ENCODE data around the gene CATSPERB.

- TF ChIP-seq CTCF (optimal IDR thresholded peaks at IDR 0.05 in 1 of 3, IDR thresholded peaks at IDR 0.05 in 1 of 3, conservative IDR thresholded peaks at IDR 0.05 in 1 of 3; ENCODE audit: extremely low read depth in 1 of 3, insufficient read depth in 2 of 3, low read length in 3 of 3) (no peak), EZH2 (IDR thresholded peaks at IDR 0.05; ENCODE audit: low read length) (no peak)
Observed at GRCh38 chr14:91636604-91637003, 95.3 kb downstream of the CATSPERB start.

Data from keratinocyte (primary cell).